T-cell (primary cell): ENCODE measurements around the gene TMEM259. TPM values are rescaled to one million over a fixed set of nuclear protein-coding genes. Genes with fewer than 3 reads are reported as not detected.

Experiments used
- ATAC-seq, 4 experiments: fragments of 200-7000 bp in 3 of 4; fragments of 150-1000 bp in 1 of 4; cut with Tn5 transposase; replicated peaks in 1 of 4; 1 replicate in 3 of 4; 2 replicates in 1 of 4; pipeline ENCODE4 v1.10.0; 2021; ENCODE audit warnings: moderate library complexity in 3 of 4, mild to moderate bottlenecking in 2 of 4, moderate number of reproducible peaks in 1 of 4
- CTCF ChIA-PET, 2 donors: fragments of 300-600 bp; sonication (Branson Sonifier 250); formaldehyde crosslinking; loops; one replicate each; lab custom pipeline; 2022; ENCODE audit warnings: antibody characterized with exemption in 2 of 2; lab: Charles Lee
- POLR2A ChIA-PET, 2 donors: fragments of 300-600 bp; sonication (Branson Sonifier 250); formaldehyde crosslinking; loops; one replicate each; lab custom pipeline; 2022; ENCODE audit warnings: antibody characterized with exemption in 2 of 2; lab: Charles Lee
- DNase-seq, 35 experiments: peaks; one replicate each; pipeline versions ENCODE4 v3.0.0 to v3.0.0-alpha.2; 2013 to 2023
- H3K27ac ChIP-seq: one replicate; pipeline ENCODE4 v1.5.1; 2013; ENCODE audit warnings: low read length
- H3K27me3 ChIP-seq, 2 experiments: replicated peaks in 1 of 2; 1 replicate in 1 of 2; 2 replicates in 1 of 2; pipeline versions ENCODE4 v1.6.1 to v1.7.0; 2013; ENCODE audit warnings: low read length in 1 of 2, mixed read lengths in 1 of 2; ENCODE audit not compliant: control insufficient read depth in 2 of 2, insufficient read depth in 2 of 2; ENCODE audit errors: extremely low read depth in 1 of 2
- H3K36me3 ChIP-seq, 2 donors: 1 replicate in 1 of 2; 2 replicates in 1 of 2; pipeline versions ENCODE4 v1.6.1 to v1.7.0; 2013; ENCODE audit warnings: low read length in 1 of 2; ENCODE audit not compliant: control insufficient read depth in 2 of 2, insufficient read depth in 1 of 2; ENCODE audit errors: extremely low read depth in 1 of 2
- H3K4me1 ChIP-seq, 2 experiments: 1 replicate in 1 of 2; 2 replicates in 1 of 2; pipeline versions ENCODE4 v1.6.1 to v1.7.0; 2013; ENCODE audit warnings: low read length in 2 of 2, mixed read lengths in 1 of 2; ENCODE audit not compliant: insufficient read depth in 2 of 2, control insufficient read depth in 1 of 2; ENCODE audit errors: extremely low read depth in 1 of 2
- H3K4me3 ChIP-seq, 2 donors: 1 replicate in 1 of 2; 2 replicates in 1 of 2; pipeline versions ENCODE4 v1.5.1 to v1.7.0; 2013; ENCODE audit warnings: mild to moderate bottlenecking in 2 of 2, low read length in 1 of 2, moderate library complexity in 1 of 2; ENCODE audit not compliant: control insufficient read depth in 1 of 2; ENCODE audit errors: extremely low read depth in 1 of 2
- H3K9me3 ChIP-seq: 2 replicates; pipeline ENCODE4 v1.7.0; 2013
- H3K27ac Mint-ChIP-seq, 2 donors: one replicate each; pipeline ENCODE4 v1.8.0; 2020 to 2021; ENCODE audit warnings: mild to moderate bottlenecking in 2 of 2, mixed read lengths in 2 of 2
- H3K27me3 Mint-ChIP-seq, 2 donors: one replicate each; pipeline ENCODE4 v1.8.0; 2021 to 2022; ENCODE audit warnings: mixed read lengths in 2 of 2
- H3K36me3 Mint-ChIP-seq: one replicate; pipeline ENCODE4 v1.8.0; 2021; ENCODE audit warnings: mixed read lengths
- H3K4me1 Mint-ChIP-seq, 3 donors: one replicate each; pipeline ENCODE4 v1.8.0; 2020 to 2022; ENCODE audit warnings: mixed read lengths in 3 of 3, mild to moderate bottlenecking in 1 of 3
- H3K4me3 Mint-ChIP-seq, 3 donors: one replicate each; pipeline ENCODE4 v1.8.0; 2020 to 2022; ENCODE audit warnings: mild to moderate bottlenecking in 3 of 3, mixed read lengths in 3 of 3, moderate library complexity in 3 of 3
- H3K9me3 Mint-ChIP-seq, 3 donors: one replicate each; pipeline ENCODE4 v1.8.0; 2020 to 2022; ENCODE audit warnings: mixed read lengths in 3 of 3
- WGBS: methylation state at CpG from one replicate; pipeline ENCODE4 v1.1.5; 2013; ENCODE audit warnings: missing lambda C conversion rate; ENCODE audit not compliant: insufficient coverage; 5-methylcytosine and 5-hydroxymethylcytosine counted together
- total RNA-seq, 35 experiments: library from RNA in 6 of 35; stranded (reverse) in 6 of 35; fragments of 120-200 nt in 1 of 35; gene quantifications; one replicate each; pipeline versions ENCODE4 v1.2.1 to v1.2.4 and lab custom pipeline; 2013 to 2026

The TMEM259 gene
- total RNA-seq, 5 donors from 2014 or later (not counting 1 experiment from before 2014, with no cell fraction given): 319 to 423 (median 372) TPM

DNA sequence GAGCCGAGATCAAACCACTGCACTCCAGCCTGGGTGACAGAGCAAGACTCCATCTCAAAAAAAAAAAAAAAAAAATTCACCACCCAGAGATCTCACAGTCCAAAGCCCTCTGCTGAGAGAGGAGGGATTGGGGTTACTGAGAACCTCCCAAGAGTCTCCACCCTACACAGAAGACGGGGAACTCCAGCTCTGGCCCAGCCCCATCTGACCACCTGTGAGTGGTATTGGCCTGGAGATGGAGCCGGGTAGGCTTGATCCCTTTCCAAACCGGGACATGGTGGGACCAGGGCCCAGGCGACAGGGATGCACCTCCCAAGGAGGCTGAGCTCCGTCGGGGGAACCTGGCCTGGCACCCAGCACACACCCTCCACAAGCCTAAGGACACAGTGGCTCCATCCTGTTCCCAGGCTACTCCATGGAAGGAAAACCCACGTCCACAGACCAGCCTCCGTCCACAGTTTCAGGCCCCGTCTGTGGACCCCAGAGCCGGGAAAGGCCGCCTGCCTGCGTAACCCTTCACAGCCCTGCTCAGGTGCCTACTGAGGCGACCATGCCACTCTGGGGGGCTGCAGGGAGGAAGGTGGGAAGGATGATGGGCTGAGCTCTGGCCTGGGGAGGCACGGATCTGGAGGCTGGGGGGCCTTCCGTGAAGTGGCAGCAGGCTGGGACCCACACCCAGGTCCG, 1.8 kb downstream of the TMEM259 start:
- Mint-ChIP-seq H3K27ac (peak overlapping the region; percentile 39 to 58), H3K4me3 (peak overlapping the region; percentile 89 to 90 (median 89)), H3K27me3 (peaks cover 0 to 2% of the 10 kb centered on the region in 2 donors), H3K4me1 (peaks cover 34 to 56% (median 49%) of the 10 kb centered on the region in 3 donors), H3K9me3 (no peaks in the 10 kb centered on the region), H3K36me3 (no peaks in the 10 kb centered on the region)
- ATAC-seq (no peak), DNase-seq (no peak)
- Histone ChIP-seq H3K27ac (no peak overlapping the region), H3K4me1 (peaks cover 10 to 80% of the 10 kb centered on the region in 2 experiments), H3K36me3 (peaks cover 0 to 11% of the 10 kb centered on the region in 2 donors), H3K9me3 (no peaks in the 10 kb centered on the region), H3K27me3 (no peaks in the 10 kb centered on the region), H3K4me3 (peak overlapping the region; percentile 80 to 93)
- 77% methylated on average over 10 of the region's 17 CpGs for WGBS
- ChIA-PET CTCF (interaction anchor here (0.6 to 0.7 kb wide), 2 partner anchors 15 to 22 kb away, joined by 3 read pairs; no protein-coding TSS in a partner anchor), POLR2A (interaction anchor here in 1 of 2 donors (0.9 kb wide), 1 partner anchor 17 kb away, joined by 3 read pairs; no protein-coding TSS in a partner anchor)

- Mint-ChIP-seq H3K27ac (peak overlapping the region in 1 of 2 donors; percentile 58), H3K4me1 (peaks cover 34 to 56% (median 49%) of the 10 kb centered on the region in 3 donors), H3K4me3 (peak overlapping the region; percentile 89 to 90 (median 89)), H3K9me3 (no peaks in the 10 kb centered on the region), H3K27me3 (peaks cover 0 to 2% of the 10 kb centered on the region in 2 donors), H3K36me3 (no peaks in the 10 kb centered on the region)
- DNase-seq: no peak
- Histone ChIP-seq H3K4me3 (no peak overlapping the region), H3K9me3 (no peaks in the 10 kb centered on the region), H3K27ac (no peak overlapping the region), H3K4me1 (peaks cover 10 to 82% of the 10 kb centered on the region in 2 experiments), H3K27me3 (no peaks in the 10 kb centered on the region), H3K36me3 (peaks cover 6 to 18% of the 10 kb centered on the region in 2 donors)
- ATAC-seq: no peak
- POLR2A ChIA-PET: no interaction called here
- WGBS: 94% methylated on average over 4 of the region's 5 CpGs
- CTCF ChIA-PET: no interaction called here
Observed at GRCh38 chr19:1018393-1018792, 2.5 kb downstream of the TMEM259 start.

DNA sequence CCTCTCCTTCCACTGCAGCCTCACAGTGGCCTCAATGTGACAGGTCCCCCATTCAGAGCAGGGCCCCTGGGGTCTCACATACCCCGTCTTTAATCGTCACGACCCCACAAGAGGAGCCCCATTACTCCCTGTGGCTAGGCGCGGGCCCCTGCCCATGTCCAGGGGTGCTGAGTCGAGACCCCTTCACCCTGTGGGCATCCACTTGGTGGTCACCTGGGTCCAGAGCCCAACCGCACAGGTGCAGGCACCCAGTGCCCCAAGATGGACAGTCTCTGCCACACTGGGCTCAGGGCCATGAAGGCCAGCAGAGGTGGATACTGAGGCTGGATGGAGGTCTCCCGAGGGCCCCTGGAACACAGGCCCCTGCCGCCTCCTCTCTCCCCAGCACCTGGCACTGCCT, 3.0 kb downstream of the TMEM259 start:
- H3K9me3 Mint-ChIP-seq: no peaks in the 10 kb centered on the region
- WGBS: 93% methylated on average over 7 of the region's 9 CpGs
- ATAC-seq (no peak), DNase-seq (no peak)
- Histone ChIP-seq H3K27me3 (no peaks in the 10 kb centered on the region), H3K4me3 (no peak overlapping the region), H3K27ac (no peak overlapping the region), H3K36me3 (peaks cover 6 to 23% of the 10 kb centered on the region in 2 donors), H3K4me1 (peaks cover 10 to 82% of the 10 kb centered on the region in 2 experiments), H3K9me3 (no peaks in the 10 kb centered on the region)
- ChIA-PET POLR2A (no interaction called here), CTCF (no interaction called here)
- no peak overlapping the region for H3K27ac Mint-ChIP-seq
- peaks cover 0 to 2% of the 10 kb centered on the region in 2 donors for H3K27me3 Mint-ChIP-seq
- H3K36me3 Mint-ChIP-seq: no peaks in the 10 kb centered on the region
- H3K4me3 Mint-ChIP-seq: peak overlapping the region; percentile 13 to 90 (median 89)
- H3K4me1 Mint-ChIP-seq: peaks cover 34 to 56% (median 49%) of the 10 kb centered on the region in 3 donors

- peaks cover 34 to 56% (median 49%) of the 10 kb centered on the region in 3 donors for H3K4me1 Mint-ChIP-seq
- Histone ChIP-seq H3K27me3 (no peaks in the 10 kb centered on the region), H3K36me3 (peaks cover 6 to 27% of the 10 kb centered on the region in 2 donors), H3K27ac (no peak overlapping the region), H3K4me3 (no peak overlapping the region), H3K4me1 (peaks cover 10 to 80% of the 10 kb centered on the region in 2 experiments), H3K9me3 (no peaks in the 10 kb centered on the region)
- ChIA-PET CTCF (interaction anchor here in 1 of 2 donors (0.6 kb wide), 1 partner anchor 15 kb away, joined by 3 read pairs; no protein-coding TSS in a partner anchor), POLR2A (interaction anchor here in 1 of 2 donors (1.0 kb wide), 1 partner anchor 16 kb away, joined by 3 read pairs; no protein-coding TSS in a partner anchor)
- H3K9me3 Mint-ChIP-seq: no peaks in the 10 kb centered on the region
- ATAC-seq (no peak), DNase-seq (no peak)
- WGBS: 74% methylated on average over 23 of the region's 24 CpGs
- H3K4me3 Mint-ChIP-seq: peak overlapping the region; percentile 13 to 90 (median 31)
- peak overlapping the region in 1 of 2 donors; percentile 52 for H3K27ac Mint-ChIP-seq
- H3K27me3 Mint-ChIP-seq: peaks cover 0 to 2% of the 10 kb centered on the region in 2 donors
- H3K36me3 Mint-ChIP-seq: no peaks in the 10 kb centered on the region
Observed at GRCh38 chr19:1017115-1017905, 3.6 kb downstream of the TMEM259 start.

- peak overlapping the region in 1 of 2 donors; percentile 52 for H3K27ac Mint-ChIP-seq
- Histone ChIP-seq H3K27me3 (no peaks in the 10 kb centered on the region), H3K4me3 (no peak overlapping the region), H3K9me3 (no peaks in the 10 kb centered on the region), H3K4me1 (peaks cover 10 to 73% of the 10 kb centered on the region in 2 experiments), H3K36me3 (peaks cover 6 to 32% of the 10 kb centered on the region in 2 donors), H3K27ac (no peak overlapping the region)
- 80% methylated on average over 12 of the region's 12 CpGs for WGBS
- H3K4me1 Mint-ChIP-seq: peaks cover 31 to 54% (median 47%) of the 10 kb centered on the region in 3 donors
- DNase-seq (no peak), ATAC-seq (no peak)
- POLR2A ChIA-PET: interaction anchor here (0.6 to 1.0 kb wide), 2 partner anchors 15 to 211 kb away, joined by 3 to 9 read pairs; no protein-coding TSS in a partner anchor
- peaks cover 0 to 2% of the 10 kb centered on the region in 2 donors for H3K27me3 Mint-ChIP-seq
- H3K36me3 Mint-ChIP-seq: no peaks in the 10 kb centered on the region
- H3K4me3 Mint-ChIP-seq: peak overlapping the region; percentile 13 to 90 (median 31)
- H3K9me3 Mint-ChIP-seq: no peaks in the 10 kb centered on the region
- CTCF ChIA-PET: interaction anchor here in 1 of 2 donors (0.6 kb wide), 1 partner anchor 14 kb away, joined by 3 read pairs; no protein-coding TSS in a partner anchor
Observed at GRCh38 chr19:1016647-1017114, 4.2 kb downstream of the TMEM259 start.
